NB4 (cell line): ENCODE results near the gene PRPH.

Experiments
- CTCF ChIP-seq: IDR thresholded peaks from one replicate; pipeline ENCODE4 v1.5.1; 2012; ENCODE audit warnings: low read depth, low read length
- MYC ChIP-seq: IDR thresholded peaks from 2 replicates; pipeline ENCODE4 v1.6.1; 2011; ENCODE audit warnings: low read depth, low read length

GRCh38 chr12:49293056-49293956, 1.6 kb upstream of the PRPH start:
- TF ChIP-seq MYC (no peak), CTCF (no peak)
